HCT116 (cell line): ENCODE measurements around the gene NPL. TPM values are rescaled to one million over a fixed set of nuclear protein-coding genes. Genes with fewer than 3 reads are reported as not detected.

Source experiments
- ATAC-seq: fragments of 200-7000 bp; cut with Tn5 transposase; 2 replicates; pipeline ENCODE4 v1.9.1; 2020; ENCODE audit warnings: mild to moderate bottlenecking, moderate library complexity
- BruUV-seq: library from RNA; stranded (reverse); fragments of 400-500 nt; replicated peaks from 2 replicates; lab custom pipeline; 2021; lab: Mats Ljungman, UMichigan
- CTCF ChIA-PET: fragments of 300-600 bp; sonication (Branson Sonifier 250); formaldehyde crosslinking; loops from one replicate; lab custom pipeline; 2021; ENCODE audit warnings: antibody characterized with exemption; lab: Charles Lee
- POLR2A ChIA-PET: fragments of 300-600, 350-600 bp; sonication (Branson Sonifier 250); formaldehyde crosslinking; loops from one replicate; lab custom pipeline; 2021; ENCODE audit warnings: antibody characterized with exemption; lab: Charles Lee
- RAD21 ChIA-PET, 2 experiments: fragments of 300-600 bp; sonication (Branson Sonifier 250); formaldehyde crosslinking; loops; one replicate each; lab custom pipeline; 2023; ENCODE audit warnings: low total read pairs in 2 of 2; ENCODE audit not compliant: uncharacterized antibody in 2 of 2, unreplicated experiment in 2 of 2, low non-redundant PET in 1 of 2; lab: Charles Lee
- DNase-seq: peaks from one replicate; pipeline ENCODE4 v3.0.0-alpha.2; 2010; ENCODE audit warnings: low read depth, low spot score
- H2AFZ ChIP-seq: fragments of 200-600 bp; shearing (Covaris generic), sonication (generic); 2 replicates; pipeline ENCODE4 v1.6.1; 2017; ENCODE audit warnings: low read depth, mixed run types, mixed read lengths, antibody characterized with exemption, low read length; ENCODE audit not compliant: poor library complexity, severe bottlenecking
- H3K27ac ChIP-seq: 2 replicates; pipeline ENCODE4 v1.5.1; 2012; ENCODE audit warnings: low read depth, low read length
- H3K27me3 ChIP-seq: fragments of 200-600 bp; sonication (generic); 2 replicates; pipeline ENCODE4 v1.6.1; 2016; ENCODE audit warnings: mixed run types, low read length, mixed read lengths; ENCODE audit not compliant: insufficient read depth
- H3K36me3 ChIP-seq, 2 experiments: fragments of 200-500 bp in 1 of 2; fragments of 200-600 bp in 1 of 2; sonication (Bioruptor generic) in 1 of 2; sonication (generic) in 1 of 2; 2 replicates each; pipeline versions ENCODE4 v1.5.1 to v1.6.1; 2014 to 2016; ENCODE audit warnings: low read length in 2 of 2, inconsistent platforms in 1 of 2, mixed read lengths in 1 of 2, mixed run types in 1 of 2; ENCODE audit not compliant: insufficient read depth in 2 of 2, control insufficient read depth in 1 of 2
- H3K4me1 ChIP-seq, 2 experiments: fragments of 200-600 bp in 1 of 2; sonication (generic) in 1 of 2; 2 replicates each; pipeline versions ENCODE4 v1.5.1 to v1.6.1; 2012 to 2017; ENCODE audit warnings: low read length in 2 of 2, inconsistent platforms in 1 of 2, mild to moderate bottlenecking in 1 of 2, mixed read lengths in 1 of 2, mixed run types in 1 of 2, moderate library complexity in 1 of 2; ENCODE audit not compliant: insufficient read depth in 2 of 2, control insufficient read depth in 1 of 2
- H3K4me2 ChIP-seq: fragments of 200-600 bp; sonication (generic); 2 replicates; pipeline ENCODE4 v1.6.1; 2017; ENCODE audit warnings: mixed run types, low read length, mixed read lengths
- H3K4me3 ChIP-seq, 2 experiments: fragments of 200-600 bp in 1 of 2; sonication (generic) in 1 of 2; replicated peaks in 1 of 2; 2 replicates each; pipeline ENCODE4 v1.5.1; 2011 to 2016; ENCODE audit warnings: low read length in 2 of 2, control low read depth in 1 of 2, low read depth in 1 of 2, mild to moderate bottlenecking in 1 of 2, mixed read lengths in 1 of 2, mixed run types in 1 of 2
- H3K79me2 ChIP-seq: fragments of 200-600 bp; sonication (generic); 2 replicates; pipeline ENCODE4 v1.6.1; 2017; ENCODE audit warnings: mild to moderate bottlenecking, mixed run types, low read length, moderate library complexity, mixed read lengths; ENCODE audit not compliant: insufficient read depth
- H3K9ac ChIP-seq: fragments of 200-600 bp; sonication (generic); 2 replicates; pipeline ENCODE4 v1.6.1; 2016; ENCODE audit warnings: low read length, mixed read lengths
- H3K9me2 ChIP-seq: fragments of 200-600 bp; sonication (generic), shearing (Covaris generic); 2 replicates; pipeline ENCODE4 v1.6.1; 2017; ENCODE audit warnings: mixed run types, mild to moderate bottlenecking, moderate library complexity; ENCODE audit not compliant: insufficient read depth
- H3K9me3 ChIP-seq, 2 experiments: fragments of 200-500 bp in 1 of 2; fragments of 200-600 bp in 1 of 2; sonication (Bioruptor generic) in 1 of 2; sonication (generic) in 1 of 2; 2 replicates each; pipeline ENCODE4 v1.6.1; 2014 to 2017; ENCODE audit warnings: low read length in 2 of 2, mixed read lengths in 2 of 2, inconsistent platforms in 1 of 2, low read depth in 1 of 2, mild to moderate bottlenecking in 1 of 2, mixed run types in 1 of 2, moderate library complexity in 1 of 2; ENCODE audit not compliant: control insufficient read depth in 1 of 2, insufficient read depth in 1 of 2
- H4K20me1 ChIP-seq: fragments of 200-600 bp; sonication (generic), shearing (Covaris generic); 2 replicates; pipeline ENCODE4 v1.6.1; 2017; ENCODE audit warnings: mixed run types, mild to moderate bottlenecking, moderate library complexity; ENCODE audit not compliant: insufficient read depth
- CTCF ChIP-seq, 3 experiments: fragments of 200-600 bp in 1 of 3; sonication (generic) in 1 of 3; IDR thresholded peaks in 2 of 3; conservative IDR thresholded peaks in 1 of 3; 2 replicates each; pipeline ENCODE4 v1.5.1; 2012 to 2017; ENCODE audit warnings: low read depth in 2 of 3, low read length in 2 of 3, antibody characterized with exemption in 1 of 3, borderline replicate concordance in 1 of 3, control low read depth in 1 of 3, mild to moderate bottlenecking in 1 of 3, mixed read lengths in 1 of 3, mixed run types in 1 of 3, moderate library complexity in 1 of 3; ENCODE audit not compliant: insufficient read depth in 1 of 3
- FOSL1 ChIP-seq: IDR thresholded peaks from 2 replicates; pipeline ENCODE4 v1.6.1; 2012; ENCODE audit warnings: low read depth
- JUND ChIP-seq: IDR thresholded peaks from 2 replicates; pipeline ENCODE4 v1.6.1; 2012
- POLR2AphosphoS5 ChIP-seq: IDR thresholded peaks from 2 replicates; pipeline ENCODE4 v1.6.1; 2011; ENCODE audit warnings: mild to moderate bottlenecking, low read depth, low read length, moderate library complexity
- SIN3A ChIP-seq: IDR thresholded peaks from 2 replicates; pipeline ENCODE4 v1.6.1; 2012; ENCODE audit warnings: low read depth
- SP1 ChIP-seq: IDR thresholded peaks from 2 replicates; pipeline ENCODE4 v1.6.1; 2012; ENCODE audit warnings: low read depth
- SRF ChIP-seq: IDR thresholded peaks from 2 replicates; pipeline ENCODE4 v1.6.1; 2012; ENCODE audit warnings: low read depth
- ZBTB33 ChIP-seq: IDR thresholded peaks from 2 replicates; pipeline ENCODE4 v1.6.1; 2011; ENCODE audit warnings: mild to moderate bottlenecking, low read length, moderate library complexity; ENCODE audit not compliant: insufficient replicate concordance; ENCODE audit errors: extremely low read depth
- intact Hi-C: fragments of 100-400 bp; cut with micrococcal nuclease; formaldehyde crosslinking; loops from 2 replicates; pipeline ENCODE4 v1.10.0; 2022
- total RNA-seq: library from RNA; stranded (reverse); gene quantifications from one replicate; pipeline ENCODE4 v1.2.1, GENCODE V29; 2021; ENCODE audit not compliant: unreplicated experiment

Gene NPL
- total RNA-seq, 1 experiment from 2014 or later = 0.39 TPM

GRCh38 chr1:182794676-182795201, 5.2 kb downstream of the NPL start:
- CTCF ChIA-PET = interaction anchor here (1.0 kb wide), 1 partner anchor 195 kb away, joined by 3 read pairs; no protein-coding TSS in a partner anchor
- intact Hi-C loops = no loop called here
- RAD21 ChIA-PET = no interaction called here
- peaks cover 10% of the 10 kb centered on the region for H3K27me3 ChIP-seq
- H3K4me3 ChIP-seq = no peak overlapping the region
- no peak overlapping the region for H3K9ac ChIP-seq
- no peaks in the 10 kb centered on the region for H3K79me2 ChIP-seq
- DNase-seq = no peak
- H4K20me1 ChIP-seq = no peaks in the 10 kb centered on the region
- H3K4me1 ChIP-seq = no peaks in the 10 kb centered on the region
- H3K36me3 ChIP-seq = no peaks in the 10 kb centered on the region
- no TSS peak for BruUV-seq
- ATAC-seq = no peak
- no peaks in the 10 kb centered on the region for H3K9me2 ChIP-seq
- H2AFZ ChIP-seq = no peak overlapping the region
- no peak overlapping the region for H3K27ac ChIP-seq
- POLR2A ChIA-PET = no interaction called here
- TF ChIP-seq FOSL1 = no peak
- TF ChIP-seq SP1 = no peak
- no peak for TF ChIP-seq ZBTB33
- TF ChIP-seq SRF = no peak
- no peak for TF ChIP-seq JUND
- no peak for TF ChIP-seq SIN3A
- TF ChIP-seq CTCF (IDR thresholded peaks at IDR 0.05 in 2 of 3, conservative IDR thresholded peaks at IDR 0.05 in 1 of 3; ENCODE audit: borderline replicate concordance in 1 of 3, insufficient read depth in 1 of 3, low read depth in 2 of 3, low read length in 2 of 3) = no peak
- TF ChIP-seq POLR2AphosphoS5 = no peak
- TF ChIP-seq, all 23 proteins: peak for 0
- Histone ChIP-seq H3K9me3 (no peaks in the 10 kb centered on the region), H3K4me2 (no peak overlapping the region)
